GM19035 (cell line): ENCODE measurements around the gene TCERG1L.
"Not testable (repeated sequence)": the region's sequence is repeated elsewhere in the genome, so short reads cannot be mapped to it uniquely, and the experiment has no call there.

Experiments
- ATAC-seq: cut with Tn5 transposase; IDR thresholded peaks from one replicate; pipeline ENCODE4 v1.9.1; 2021; ENCODE audit not compliant: unreplicated experiment

The TCERG1L gene

GRCh38 chr10:131111007-131111406 lies 200.5 kb downstream of the TCERG1L start:
- no peak for ATAC-seq

- no peak for ATAC-seq
Observed at GRCh38 chr10:131110241-131110783, 201.2 kb downstream of the TCERG1L start.

GRCh38 chr10:131109726-131110125 lies 201.8 kb downstream of the TCERG1L start:
- no peak for ATAC-seq

- no peak for ATAC-seq
Observed at GRCh38 chr10:131109291-131109690, 202.2 kb downstream of the TCERG1L start.

GRCh38 chr10:131107970-131108369 lies 203.6 kb downstream of the TCERG1L start:
- no peak for ATAC-seq

GRCh38 chr10:131102676-131103075 lies 208.8 kb downstream of the TCERG1L start:
- no peak for ATAC-seq

- no peak for ATAC-seq
Observed at GRCh38 chr10:131102147-131102546, 209.4 kb downstream of the TCERG1L start.

- not testable (repeated sequence) for ATAC-seq
Observed at GRCh38 chr10:131100418-131101410, 210.8 kb downstream of the TCERG1L start.

GRCh38 chr10:131099028-131099726 lies 212.3 kb downstream of the TCERG1L start:
- ATAC-seq, result no peak

GRCh38 chr10:131098416-131098952 lies 213.0 kb downstream of the TCERG1L start:
- ATAC-seq, result no peak

GRCh38 chr10:131096031-131096430 lies 215.5 kb downstream of the TCERG1L start:
- no peak for ATAC-seq

- ATAC-seq, result no peak
Observed at GRCh38 chr10:131095313-131095580, 216.3 kb downstream of the TCERG1L start.

- no peak for ATAC-seq
Observed at GRCh38 chr10:131094527-131095312, 216.8 kb downstream of the TCERG1L start.

GRCh38 chr10:131093795-131094366 lies 217.6 kb downstream of the TCERG1L start:
- ATAC-seq, result no peak

GRCh38 chr10:131093346-131093745 lies 218.2 kb downstream of the TCERG1L start:
- ATAC-seq, result no peak

GRCh38 chr10:131092876-131093275 lies 218.6 kb downstream of the TCERG1L start:
- no peak for ATAC-seq

GRCh38 chr10:131092386-131092785 lies 219.1 kb downstream of the TCERG1L start:
- no peak for ATAC-seq

- no peak for ATAC-seq
Observed at GRCh38 chr10:131091682-131092081, 219.8 kb downstream of the TCERG1L start.

GRCh38 chr10:131090761-131091661 lies 220.5 kb downstream of the TCERG1L start:
- no peak for ATAC-seq
